Skeletal muscle satellite cell (primary cell): ENCODE results near the gene TBC1D14.

Experiments
- H3K27me3 ChIP-seq: 2 replicates; pipeline ENCODE4 v1.7.0; 2013; ENCODE audit warnings: low read length; ENCODE audit not compliant: control insufficient read depth, insufficient read depth
- H3K36me3 ChIP-seq: 2 replicates; pipeline ENCODE4 v1.7.0; 2013; ENCODE audit warnings: mild to moderate bottlenecking, control low read depth, low read length; ENCODE audit not compliant: insufficient read depth
- H3K4me1 ChIP-seq: 2 replicates; pipeline ENCODE4 v1.7.0; 2013; ENCODE audit warnings: low read length; ENCODE audit not compliant: control insufficient read depth, insufficient read depth
- H3K4me2 ChIP-seq: 2 replicates; pipeline ENCODE4 v1.7.0; 2013; ENCODE audit warnings: mild to moderate bottlenecking, low read length
- H3K4me3 ChIP-seq: 2 replicates; pipeline ENCODE4 v1.7.0; 2013; ENCODE audit warnings: low read length
- H3K9ac ChIP-seq: 2 replicates; pipeline ENCODE4 v1.7.0; 2013; ENCODE audit warnings: mild to moderate bottlenecking, low read depth, low read length, moderate library complexity
- H3K9me3 ChIP-seq: replicated peaks from 2 replicates; pipeline ENCODE4 v1.7.0; 2013; ENCODE audit warnings: mild to moderate bottlenecking, control low read depth, low read length

TBC1D14 gene

GRCh38 chr4:7021930-7022664, 112.5 kb downstream of the TBC1D14 start:
- no peak overlapping the region for H3K4me3 ChIP-seq
- no peak overlapping the region for H3K4me2 ChIP-seq
- no peaks in the 10 kb centered on the region for H3K27me3 ChIP-seq
- peak overlapping the region; percentile 61 for H3K9ac ChIP-seq
- H3K36me3 ChIP-seq: peaks cover 20% of the 10 kb centered on the region
- no peaks in the 10 kb centered on the region for H3K9me3 ChIP-seq
- peaks cover 12% of the 10 kb centered on the region for H3K4me1 ChIP-seq

DNA sequence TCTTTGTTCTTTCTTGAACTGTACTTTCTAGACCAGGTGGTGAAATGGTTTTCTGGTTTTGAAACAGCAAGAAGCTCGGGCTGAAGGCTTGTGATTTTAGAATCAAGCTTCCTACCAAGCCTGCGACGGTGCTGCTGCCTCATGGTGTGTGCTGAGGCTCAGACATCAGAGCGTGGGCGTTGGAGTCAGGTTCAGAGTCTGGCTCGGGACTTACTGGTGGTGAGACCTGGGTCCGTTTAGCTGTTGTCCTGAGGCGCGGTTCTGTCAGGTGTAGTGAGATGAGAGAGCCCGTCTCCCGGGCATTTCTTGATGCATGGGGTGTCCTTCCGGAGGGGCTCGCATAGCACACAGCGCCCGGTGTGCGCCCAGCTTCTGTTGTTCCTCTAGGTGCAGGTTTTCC, 113.9 kb downstream of the TBC1D14 start:
- Histone ChIP-seq H3K9ac (no peak overlapping the region), H3K4me3 (no peak overlapping the region), H3K4me1 (peaks cover 12% of the 10 kb centered on the region), H3K9me3 (no peaks in the 10 kb centered on the region), H3K27me3 (no peaks in the 10 kb centered on the region), H3K36me3 (peaks cover 16% of the 10 kb centered on the region), H3K4me2 (no peak overlapping the region)

DNA sequence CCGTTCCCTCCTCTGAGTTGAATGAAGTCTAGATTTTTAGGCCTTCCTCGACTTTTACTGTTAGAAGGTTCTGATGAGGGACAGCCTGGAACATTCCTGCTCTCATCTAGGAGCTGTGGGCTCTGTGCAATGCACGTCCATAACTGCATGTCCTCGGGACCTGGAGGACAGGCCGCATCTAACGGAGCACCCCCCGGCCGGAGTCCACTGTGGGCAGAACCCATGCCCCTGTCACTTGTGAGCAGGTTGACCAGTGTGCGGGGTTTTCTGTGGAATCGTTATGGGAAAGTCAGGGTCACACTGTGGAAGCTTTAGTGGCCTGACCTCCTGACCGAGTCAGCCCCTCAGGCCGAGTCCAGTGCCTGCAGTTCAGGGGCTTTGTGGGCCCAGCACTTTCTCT, 114.3 kb downstream of the TBC1D14 start:
- Histone ChIP-seq H3K9me3 (no peaks in the 10 kb centered on the region), H3K9ac (no peak overlapping the region), H3K36me3 (peaks cover 16% of the 10 kb centered on the region), H3K4me2 (no peak overlapping the region), H3K27me3 (no peaks in the 10 kb centered on the region), H3K4me1 (peaks cover 12% of the 10 kb centered on the region), H3K4me3 (no peak overlapping the region)

DNA sequence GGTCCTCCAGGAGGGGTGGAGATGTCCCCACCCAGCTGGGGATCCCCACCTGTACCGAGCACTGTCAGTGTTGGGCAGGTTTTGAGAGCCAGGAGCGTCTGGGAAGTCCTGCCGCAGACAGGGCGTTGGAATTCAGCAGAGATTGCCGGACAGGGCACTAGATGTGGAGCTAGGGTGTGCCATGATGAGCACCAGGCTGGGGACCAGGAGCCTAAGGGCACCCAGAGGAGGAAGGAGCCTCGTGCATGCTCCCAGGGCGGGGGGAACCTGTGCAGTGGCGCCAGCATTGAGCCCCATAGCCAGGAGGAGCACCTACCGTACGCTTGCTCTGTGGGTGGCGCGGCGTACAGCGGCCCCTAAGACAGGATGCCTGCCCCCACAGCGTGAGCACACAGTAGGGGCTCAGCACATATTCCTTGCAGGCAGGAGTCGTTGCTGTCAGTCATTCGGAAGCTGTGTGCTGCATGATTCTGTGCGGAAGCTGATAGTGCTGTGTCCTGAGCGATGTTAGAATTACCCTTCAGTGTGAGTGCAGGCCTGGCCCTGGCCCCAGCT, 114.8 kb downstream of the TBC1D14 start:
- Histone ChIP-seq H3K4me1 (peaks cover 12% of the 10 kb centered on the region), H3K4me2 (no peak overlapping the region), H3K27me3 (no peaks in the 10 kb centered on the region), H3K9me3 (no peaks in the 10 kb centered on the region), H3K36me3 (peaks cover 16% of the 10 kb centered on the region), H3K9ac (no peak overlapping the region), H3K4me3 (no peak overlapping the region)

- peaks cover 16% of the 10 kb centered on the region for H3K36me3 ChIP-seq
- no peak overlapping the region for H3K4me2 ChIP-seq
Observed at GRCh38 chr4:7025040-7025602, 115.5 kb downstream of the TBC1D14 start.

GRCh38 chr4:7026107-7026506, 116.5 kb downstream of the TBC1D14 start:
- no peak overlapping the region for H3K4me3 ChIP-seq
- H3K9me3 ChIP-seq: no peaks in the 10 kb centered on the region
- H3K4me2 ChIP-seq: no peak overlapping the region
- no peak overlapping the region for H3K9ac ChIP-seq
- H3K27me3 ChIP-seq: no peaks in the 10 kb centered on the region
- peaks cover 12% of the 10 kb centered on the region for H3K4me1 ChIP-seq
- peaks cover 20% of the 10 kb centered on the region for H3K36me3 ChIP-seq

More at GRCh38 chr4:7025040-7025602, 115.5 kb downstream of the TBC1D14 start:
- H3K27me3 ChIP-seq: no peaks in the 10 kb centered on the region
- H3K9me3 ChIP-seq: no peaks in the 10 kb centered on the region
- no peak overlapping the region for H3K4me3 ChIP-seq
- peaks cover 12% of the 10 kb centered on the region for H3K4me1 ChIP-seq
- H3K9ac ChIP-seq: no peak overlapping the region

- Histone ChIP-seq H3K36me3 (peaks cover 30% of the 10 kb centered on the region), H3K9ac (no peak overlapping the region), H3K9me3 (no peaks in the 10 kb centered on the region)
Observed at GRCh38 chr4:7027284-7027683, 117.7 kb downstream of the TBC1D14 start.

GRCh38 chr4:7027913-7028312, 118.3 kb downstream of the TBC1D14 start:
- peaks cover 33% of the 10 kb centered on the region for H3K36me3 ChIP-seq
- no peaks in the 10 kb centered on the region for H3K9me3 ChIP-seq
- H3K27me3 ChIP-seq: no peaks in the 10 kb centered on the region
- H3K4me3 ChIP-seq: no peak overlapping the region
- H3K4me2 ChIP-seq: no peak overlapping the region
- H3K9ac ChIP-seq: no peak overlapping the region
- no peaks in the 10 kb centered on the region for H3K4me1 ChIP-seq

More at GRCh38 chr4:7027284-7027683, 117.7 kb downstream of the TBC1D14 start:
- no peaks in the 10 kb centered on the region for H3K27me3 ChIP-seq
- H3K4me3 ChIP-seq: no peak overlapping the region
- H3K4me1 ChIP-seq: peaks cover 5% of the 10 kb centered on the region
- H3K4me2 ChIP-seq: no peak overlapping the region

- H3K9ac ChIP-seq: no peak overlapping the region
- peaks cover 33% of the 10 kb centered on the region for H3K36me3 ChIP-seq
- no peaks in the 10 kb centered on the region for H3K27me3 ChIP-seq
- H3K4me1 ChIP-seq: peaks cover 3% of the 10 kb centered on the region
- no peak overlapping the region for H3K4me3 ChIP-seq
- no peaks in the 10 kb centered on the region for H3K9me3 ChIP-seq
- H3K4me2 ChIP-seq: no peak overlapping the region
Observed at GRCh38 chr4:7029212-7029611, 119.6 kb downstream of the TBC1D14 start.

DNA sequence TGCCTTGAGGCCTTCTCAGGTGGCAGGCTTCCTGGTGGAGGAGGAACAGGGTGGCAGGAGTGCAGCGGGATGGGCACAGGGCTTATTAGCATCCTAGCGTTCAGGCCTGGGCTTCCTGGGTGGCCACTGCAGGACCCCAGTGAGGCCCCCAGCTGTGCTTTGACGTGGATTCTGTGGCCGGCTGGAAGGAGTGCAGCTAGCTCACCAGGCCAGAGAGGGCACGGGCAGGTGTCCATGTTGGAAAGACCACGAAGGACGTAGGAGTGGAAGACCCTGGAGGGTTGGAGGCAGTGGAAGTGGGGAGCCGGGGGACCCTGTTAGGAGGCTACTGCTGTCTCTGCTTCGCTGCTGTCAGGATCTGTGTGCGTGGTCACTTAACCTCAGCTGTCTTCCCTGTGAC, 120.3 kb downstream of the TBC1D14 start:
- Histone ChIP-seq H3K4me1 (peaks cover 10% of the 10 kb centered on the region), H3K27me3 (no peaks in the 10 kb centered on the region), H3K36me3 (peaks cover 33% of the 10 kb centered on the region), H3K9me3 (no peaks in the 10 kb centered on the region), H3K4me2 (no peak overlapping the region), H3K4me3 (no peak overlapping the region), H3K9ac (no peak overlapping the region)

DNA sequence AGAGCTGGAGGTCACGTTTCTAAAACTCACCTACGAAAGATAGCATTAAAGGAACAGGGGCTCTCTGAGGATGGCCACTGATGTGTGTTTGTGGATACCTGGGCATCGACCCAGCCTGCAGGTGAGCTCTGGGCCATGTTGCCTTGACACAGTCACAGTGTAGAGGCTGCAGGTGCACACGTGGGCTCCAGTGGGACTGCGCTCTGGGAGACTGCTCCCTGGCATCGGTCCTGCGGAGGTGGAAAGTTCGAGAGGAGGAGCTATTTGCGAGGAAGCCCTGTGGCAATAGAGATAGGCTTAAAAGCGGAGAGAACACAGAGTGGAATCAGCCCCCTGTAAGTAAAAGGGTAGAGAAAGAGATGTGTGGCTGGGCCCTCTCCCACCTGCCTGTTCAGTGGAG, 121.2 kb downstream of the TBC1D14 start:
- H3K36me3 ChIP-seq: peaks cover 26% of the 10 kb centered on the region

More for the DNA sequence above, 121.2 kb downstream of the TBC1D14 start:
- no peak overlapping the region for H3K9ac ChIP-seq
- H3K4me1 ChIP-seq: peaks cover 15% of the 10 kb centered on the region
- H3K27me3 ChIP-seq: no peaks in the 10 kb centered on the region
- no peak overlapping the region for H3K4me2 ChIP-seq
- no peaks in the 10 kb centered on the region for H3K9me3 ChIP-seq
- no peak overlapping the region for H3K4me3 ChIP-seq
